ENCODE data around the gene RAB31. TPM values are rescaled to one million over a fixed set of nuclear protein-coding genes. Genes with fewer than 3 reads are reported as not detected.

RAB31 gene
- total RNA-seq, 1 donor from 2014 or later, result 19.7 TPM

DNA sequence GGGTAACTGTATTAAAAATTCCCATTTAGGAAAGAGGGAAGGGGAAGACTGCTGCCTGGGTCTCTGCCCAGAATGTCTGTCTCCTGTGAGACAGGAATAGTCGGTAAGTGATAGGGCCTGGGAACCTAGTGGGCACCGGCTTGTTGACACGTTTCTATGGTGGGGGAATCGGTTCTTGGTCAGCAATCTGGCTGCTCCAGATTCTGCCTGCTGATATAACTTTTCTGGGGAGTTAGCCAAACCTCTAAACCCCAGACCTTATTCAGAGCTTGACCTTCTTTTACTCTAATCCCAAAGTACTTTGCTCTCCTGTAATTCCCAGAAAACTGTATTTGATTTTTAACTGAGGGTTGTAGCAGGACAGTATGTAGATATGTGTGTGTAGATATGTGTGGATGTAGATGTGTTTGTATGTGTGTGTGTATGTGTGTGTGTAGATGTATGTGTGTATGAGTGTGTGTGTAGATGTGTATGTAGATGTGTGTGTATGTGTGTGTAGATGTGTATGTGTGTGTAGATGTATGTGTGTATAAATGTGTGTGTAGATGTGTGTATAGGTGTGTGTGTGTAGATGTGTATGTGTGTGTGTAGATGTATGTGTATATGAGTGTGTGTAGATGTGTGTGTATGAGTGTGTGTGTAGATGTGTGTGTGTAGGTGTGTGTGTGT is 115.8 kb downstream of the RAB31 start:
- TF ChIP-seq, protein P1, sequence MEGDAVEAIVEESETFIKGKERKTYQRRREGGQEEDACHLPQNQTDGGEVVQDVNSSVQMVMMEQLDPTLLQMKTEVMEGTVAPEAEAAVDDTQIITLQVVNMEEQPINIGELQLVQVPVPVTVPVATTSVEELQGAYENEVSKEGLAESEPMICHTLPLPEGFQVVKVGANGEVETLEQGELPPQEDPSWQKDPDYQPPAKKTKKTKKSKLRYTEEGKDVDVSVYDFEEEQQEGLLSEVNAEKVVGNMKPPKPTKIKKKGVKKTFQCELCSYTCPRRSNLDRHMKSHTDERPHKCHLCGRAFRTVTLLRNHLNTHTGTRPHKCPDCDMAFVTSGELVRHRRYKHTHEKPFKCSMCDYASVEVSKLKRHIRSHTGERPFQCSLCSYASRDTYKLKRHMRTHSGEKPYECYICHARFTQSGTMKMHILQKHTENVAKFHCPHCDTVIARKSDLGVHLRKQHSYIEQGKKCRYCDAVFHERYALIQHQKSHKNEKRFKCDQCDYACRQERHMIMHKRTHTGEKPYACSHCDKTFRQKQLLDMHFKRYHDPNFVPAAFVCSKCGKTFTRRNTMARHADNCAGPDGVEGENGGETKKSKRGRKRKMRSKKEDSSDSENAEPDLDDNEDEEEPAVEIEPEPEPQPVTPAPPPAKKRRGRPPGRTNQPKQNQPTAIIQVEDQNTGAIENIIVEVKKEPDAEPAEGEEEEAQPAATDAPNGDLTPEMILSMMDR (conservative IDR thresholded peaks at IDR 0.05), result no peak
- Mint-ChIP-seq H3K27ac (no peak overlapping the region), H3K4me3 (no peak overlapping the region), H3K9me3 (peaks cover 8% of the 10 kb centered on the region), H3K36me3 (no peaks in the 10 kb centered on the region), H3K27me3 (no peaks in the 10 kb centered on the region), H3K4me1 (ENCODE audit: unreplicated experiment) (peaks cover 13% of the 10 kb centered on the region)
- no peak for DNase-seq (ENCODE audit: extremely low spot score, unreplicated experiment)

DNA sequence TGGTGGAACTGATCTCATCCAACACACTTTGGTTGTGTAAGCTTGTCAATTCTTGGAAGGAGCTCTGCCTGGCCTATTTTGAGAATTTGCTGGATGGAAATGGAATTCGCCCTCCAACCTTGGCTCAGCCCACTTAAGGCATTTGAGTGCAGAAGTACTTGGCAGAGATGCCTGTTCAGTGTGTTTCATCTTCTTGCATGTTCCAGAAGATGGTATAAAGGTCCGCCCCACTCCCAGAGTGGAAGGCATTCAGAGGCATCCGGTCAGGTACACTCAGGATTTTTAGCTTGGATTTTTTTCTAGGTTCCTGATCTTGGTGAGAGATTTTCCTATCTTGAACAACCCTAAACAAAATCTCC is 116.4 kb downstream of the RAB31 start:
- peaks cover 13% of the 10 kb centered on the region for H3K4me1 Mint-ChIP-seq (ENCODE audit: unreplicated experiment)
- TF ChIP-seq, protein P1 (conservative IDR thresholded peaks at IDR 0.05), result no peak
- H3K36me3 Mint-ChIP-seq, result no peaks in the 10 kb centered on the region
- DNase-seq (ENCODE audit: extremely low spot score, unreplicated experiment), result no peak
- H3K9me3 Mint-ChIP-seq, result peaks cover 3% of the 10 kb centered on the region
- H3K27ac Mint-ChIP-seq, result no peak overlapping the region
- H3K27me3 Mint-ChIP-seq, result no peaks in the 10 kb centered on the region
- no peak overlapping the region for H3K4me3 Mint-ChIP-seq

DNA sequence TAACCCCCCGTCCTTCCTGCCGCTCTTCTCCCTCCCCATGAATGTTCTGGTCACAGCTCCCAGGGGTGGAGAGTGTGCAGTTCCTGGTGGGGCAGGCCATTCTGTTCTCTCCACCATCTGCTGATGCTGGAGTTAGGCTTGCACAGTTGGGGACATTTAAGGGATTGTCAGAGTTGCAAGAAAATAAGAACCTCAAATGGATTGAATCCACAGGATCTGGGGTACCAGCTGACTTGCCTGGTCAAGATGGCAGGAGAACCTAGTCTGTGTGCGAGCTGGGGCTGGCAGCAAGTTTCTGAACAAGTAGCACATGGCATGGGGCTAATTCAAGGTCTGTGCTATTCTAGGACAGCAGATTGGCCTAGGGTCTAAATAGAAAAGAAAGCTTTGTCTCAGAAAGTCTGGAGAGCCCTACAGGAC is 116.9 kb downstream of the RAB31 start:
- Mint-ChIP-seq H3K36me3 (no peaks in the 10 kb centered on the region), H3K4me3 (no peak overlapping the region), H3K4me1 (ENCODE audit: unreplicated experiment) (peaks cover 13% of the 10 kb centered on the region), H3K9me3 (no peaks in the 10 kb centered on the region), H3K27me3 (no peaks in the 10 kb centered on the region), H3K27ac (peak overlapping the region; percentile 64)
- no peak for DNase-seq (ENCODE audit: extremely low spot score, unreplicated experiment)
- TF ChIP-seq, protein P1 (conservative IDR thresholded peaks at IDR 0.05), result no peak

DNA sequence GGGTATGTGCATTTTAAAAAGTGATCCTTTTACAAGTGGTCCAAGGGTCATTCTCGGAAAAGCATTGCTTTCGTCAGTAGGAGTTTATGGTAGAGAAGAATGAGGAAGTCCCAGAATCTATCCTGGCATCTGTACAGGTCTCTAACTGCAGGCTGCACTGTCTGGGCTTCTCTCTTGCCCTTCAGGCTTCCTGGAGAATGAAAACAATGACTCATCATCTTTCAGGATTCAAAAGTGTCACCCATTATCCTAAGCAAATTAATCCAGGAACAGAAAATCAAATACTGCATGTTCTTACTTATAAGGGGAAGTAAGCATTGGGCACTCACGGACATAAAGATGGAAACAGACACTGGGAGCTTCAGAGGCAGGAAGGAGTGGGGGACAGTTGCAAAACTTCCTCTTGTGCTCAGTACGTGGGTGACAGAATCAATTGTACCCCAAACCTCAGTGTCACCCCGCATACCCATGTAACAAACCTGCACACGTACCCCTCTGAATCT is 117.5 kb downstream of the RAB31 start:
- Mint-ChIP-seq H3K27ac (peak overlapping the region; percentile 64), H3K36me3 (no peaks in the 10 kb centered on the region), H3K4me1 (ENCODE audit: unreplicated experiment) (peaks cover 13% of the 10 kb centered on the region), H3K27me3 (no peaks in the 10 kb centered on the region), H3K4me3 (no peak overlapping the region), H3K9me3 (no peaks in the 10 kb centered on the region)
- no peak for DNase-seq (ENCODE audit: extremely low spot score, unreplicated experiment)
- TF ChIP-seq, protein P1 (conservative IDR thresholded peaks at IDR 0.05), result no peak

DNA sequence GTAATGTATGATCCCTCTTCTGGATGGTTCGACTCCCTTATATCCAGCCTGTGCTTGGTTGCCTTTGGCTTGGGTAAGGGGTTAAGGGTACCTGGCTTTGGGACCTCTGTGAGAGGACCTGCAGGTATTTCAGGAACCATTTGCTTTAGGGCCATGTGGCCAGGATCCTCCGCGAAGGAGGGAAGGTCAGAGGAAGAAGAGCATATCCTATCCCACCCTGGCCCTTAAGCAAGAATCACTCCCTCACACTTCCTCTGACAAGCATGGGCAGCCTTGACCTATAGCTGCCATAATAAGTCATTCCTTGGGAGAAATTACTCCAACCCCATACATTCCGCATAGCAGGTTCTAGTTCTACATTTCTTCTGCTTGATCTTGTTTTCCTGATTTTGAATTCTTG is 118.6 kb downstream of the RAB31 start:
- no peak for DNase-seq (ENCODE audit: extremely low spot score, unreplicated experiment)
- TF ChIP-seq, protein P1 (conservative IDR thresholded peaks at IDR 0.05), result no peak
- Mint-ChIP-seq H3K4me1 (ENCODE audit: unreplicated experiment) (peaks cover 13% of the 10 kb centered on the region), H3K27ac (no peak overlapping the region), H3K9me3 (no peaks in the 10 kb centered on the region), H3K27me3 (no peaks in the 10 kb centered on the region), H3K36me3 (no peaks in the 10 kb centered on the region), H3K4me3 (no peak overlapping the region)

Data from type B pancreatic cell (in vitro differentiated cells).